ENCODE data around the gene CYP3A7.

DNA sequence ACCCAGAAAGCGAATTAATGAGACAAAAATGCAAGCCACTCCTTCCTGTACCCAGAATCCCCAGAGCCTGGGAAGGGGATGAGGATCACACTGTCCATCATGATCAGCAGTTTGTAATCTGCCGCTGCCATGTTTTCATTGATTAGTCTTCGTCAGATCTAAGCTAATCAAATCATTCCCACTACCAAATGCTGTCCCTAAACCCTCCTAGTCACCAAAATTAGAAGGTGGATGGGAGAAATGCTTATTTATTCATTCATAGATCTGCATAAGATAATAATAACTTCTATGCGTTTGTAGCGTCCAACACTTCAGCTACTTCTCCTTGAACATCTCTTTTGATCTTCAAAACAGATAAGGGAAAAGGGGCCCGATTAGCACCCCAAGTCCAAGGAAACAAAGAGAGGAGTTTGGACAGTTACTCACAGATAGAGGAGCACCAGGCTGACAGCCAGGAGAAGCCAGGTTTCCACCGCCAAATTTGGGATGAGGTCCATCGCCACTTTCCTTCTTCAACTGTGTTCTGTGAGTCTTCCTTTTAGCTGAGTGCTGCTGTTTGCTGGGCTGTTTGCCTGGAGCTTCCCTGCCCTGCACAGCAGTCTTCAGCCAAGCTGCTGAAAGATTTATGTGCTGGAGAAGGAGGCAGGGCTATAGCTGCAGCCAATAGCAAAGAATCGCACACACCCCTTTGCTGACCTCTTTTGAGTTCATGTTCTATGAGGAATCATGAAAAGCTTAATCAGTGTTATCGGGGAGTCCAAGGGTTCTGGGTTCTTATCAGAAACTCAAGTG is 55.4 kb downstream of the CYP3A7 start, which contains the start of gene CYP3A5:
- TF ChIP-seq, protein P1, sequence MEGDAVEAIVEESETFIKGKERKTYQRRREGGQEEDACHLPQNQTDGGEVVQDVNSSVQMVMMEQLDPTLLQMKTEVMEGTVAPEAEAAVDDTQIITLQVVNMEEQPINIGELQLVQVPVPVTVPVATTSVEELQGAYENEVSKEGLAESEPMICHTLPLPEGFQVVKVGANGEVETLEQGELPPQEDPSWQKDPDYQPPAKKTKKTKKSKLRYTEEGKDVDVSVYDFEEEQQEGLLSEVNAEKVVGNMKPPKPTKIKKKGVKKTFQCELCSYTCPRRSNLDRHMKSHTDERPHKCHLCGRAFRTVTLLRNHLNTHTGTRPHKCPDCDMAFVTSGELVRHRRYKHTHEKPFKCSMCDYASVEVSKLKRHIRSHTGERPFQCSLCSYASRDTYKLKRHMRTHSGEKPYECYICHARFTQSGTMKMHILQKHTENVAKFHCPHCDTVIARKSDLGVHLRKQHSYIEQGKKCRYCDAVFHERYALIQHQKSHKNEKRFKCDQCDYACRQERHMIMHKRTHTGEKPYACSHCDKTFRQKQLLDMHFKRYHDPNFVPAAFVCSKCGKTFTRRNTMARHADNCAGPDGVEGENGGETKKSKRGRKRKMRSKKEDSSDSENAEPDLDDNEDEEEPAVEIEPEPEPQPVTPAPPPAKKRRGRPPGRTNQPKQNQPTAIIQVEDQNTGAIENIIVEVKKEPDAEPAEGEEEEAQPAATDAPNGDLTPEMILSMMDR (conservative IDR thresholded peaks at IDR 0.05; ENCODE audit: low read depth, low read length) = no peak
- no peak for TF ChIP-seq BHLHE40 (IDR thresholded peaks at IDR 0.05; ENCODE audit: low read depth, low read length)
- no peak for TF ChIP-seq POLR2A (IDR thresholded peaks at IDR 0.05; ENCODE audit: low read depth, low read length)
- TF ChIP-seq RAD21 (IDR thresholded peaks at IDR 0.05; ENCODE audit: low read length) = no peak
- TF ChIP-seq MXI1 (IDR thresholded peaks at IDR 0.05; ENCODE audit: borderline replicate concordance, low read depth, low read length) = no peak

All from IMR-90 (cell line).